Activated T-helper 2 cell treated with anti-CD3 and anti-CD28 coated beads, Interferon-gamma antibody, Interleukin-2, Interleukin-4, amounts not matched to agents 10 μg/mL and 5 μg/mL and 100 μg/mL, durations not matched to agents 14 hours and 24 hours and 36 hours (primary cell): ENCODE measurements around the gene BLM. TPM values are rescaled to one million over a fixed set of nuclear protein-coding genes. Genes with fewer than 3 reads are reported as not detected.
A peak's percentile ranks its signal among the peaks of the same experiment; 100 is the strongest.
"Not testable (repeated sequence)": the region's sequence is repeated elsewhere in the genome, so short reads cannot be mapped to it uniquely, and the experiment has no call there.

ENCODE experiments used
- DNase-seq: peaks from one replicate; pipeline ENCODE4 v3.0.0; 2021; ENCODE audit warnings: low spot score
- H3K27ac Mint-ChIP-seq: one replicate; pipeline ENCODE4 v1.8.0; 2021; ENCODE audit warnings: mixed read lengths
- H3K27me3 Mint-ChIP-seq: one replicate; pipeline ENCODE4 v1.8.0; 2021; ENCODE audit warnings: low read depth, mixed read lengths
- H3K36me3 Mint-ChIP-seq: one replicate; pipeline ENCODE4 v1.8.0; 2021; ENCODE audit warnings: low read depth, mixed read lengths
- H3K4me1 Mint-ChIP-seq: one replicate; pipeline ENCODE4 v1.8.0; 2021; ENCODE audit warnings: low read depth, mixed read lengths
- H3K4me3 Mint-ChIP-seq: one replicate; pipeline ENCODE4 v1.8.0; 2021; ENCODE audit warnings: low read depth, mild to moderate bottlenecking, moderate library complexity, mixed read lengths
- H3K9me3 Mint-ChIP-seq: one replicate; pipeline ENCODE4 v1.8.0; 2021; ENCODE audit warnings: mixed read lengths
- intact Hi-C: fragments of 100-400 bp; cut with micrococcal nuclease; formaldehyde crosslinking; loops from one replicate; pipeline ENCODE4 v1.15.1; 2023
- total RNA-seq: library from RNA; stranded (reverse); gene quantifications from 2 replicates; pipeline ENCODE4 v1.2.3, GENCODE V29; 2022

The BLM gene
- 58.9 and 65.3 TPM in 2 replicates for total RNA-seq

- H3K27ac Mint-ChIP-seq = peak within 1 kb of the TSS; percentile 91
- intact Hi-C loops = loop anchor here (2.0 kb wide), 2 partner anchors 56 to 168 kb away; partner anchors contain the start of gene FES
- H3K27me3 Mint-ChIP-seq = no peaks in the 10 kb centered on the region
- H3K9me3 Mint-ChIP-seq = no peaks in the 10 kb centered on the region
- H3K4me3 Mint-ChIP-seq = peak within 1 kb of the TSS; percentile 87
- DNase-seq = peak; percentile 96
- H3K36me3 Mint-ChIP-seq = peaks cover 31% of the 10 kb centered on the region
- H3K4me1 Mint-ChIP-seq = peaks cover 21% of the 10 kb centered on the region
Observed at GRCh38 chr15:90716976-90717821, at the start of gene BLM. BLM (plus strand) TSS chr15:90717346; CDS start chr15:90747393, 30,047 bp downstream.

GRCh38 chr15:90667755-90668345, 49.3 kb upstream of the BLM start:
- peaks cover 32% of the 10 kb centered on the region for H3K4me1 Mint-ChIP-seq
- DNase-seq, H3K27me3 Mint-ChIP-seq, H3K4me3 Mint-ChIP-seq, H3K9me3 Mint-ChIP-seq, H3K27ac Mint-ChIP-seq, intact Hi-C loops: not testable (repeated sequence)
- peaks cover 27% of the 10 kb centered on the region for H3K36me3 Mint-ChIP-seq

- intact Hi-C loops, DNase-seq, H3K27me3 Mint-ChIP-seq, H3K4me3 Mint-ChIP-seq, H3K36me3 Mint-ChIP-seq, H3K9me3 Mint-ChIP-seq, H3K27ac Mint-ChIP-seq: not testable (repeated sequence)
- peaks cover 22% of the 10 kb centered on the region for H3K4me1 Mint-ChIP-seq
Observed at GRCh38 chr15:90670631-90671030, 46.5 kb upstream of the BLM start.

- no peak for DNase-seq
- no peaks in the 10 kb centered on the region for H3K27me3 Mint-ChIP-seq
- no peaks in the 10 kb centered on the region for H3K9me3 Mint-ChIP-seq
- H3K4me1 Mint-ChIP-seq = peaks cover 17% of the 10 kb centered on the region
- no peak overlapping the region for H3K4me3 Mint-ChIP-seq
- H3K36me3 Mint-ChIP-seq = peaks cover 10% of the 10 kb centered on the region
- no peak overlapping the region for H3K27ac Mint-ChIP-seq
- intact Hi-C loops = no loop called here
Observed at GRCh38 chr15:90671216-90671615, 45.9 kb upstream of the BLM start.

GRCh38 chr15:90673357-90673756, 43.8 kb upstream of the BLM start:
- H3K9me3 Mint-ChIP-seq, H3K36me3 Mint-ChIP-seq, H3K27me3 Mint-ChIP-seq, H3K27ac Mint-ChIP-seq, H3K4me3 Mint-ChIP-seq, intact Hi-C loops, DNase-seq: not testable (repeated sequence)
- H3K4me1 Mint-ChIP-seq = peaks cover 20% of the 10 kb centered on the region

GRCh38 chr15:90674476-90674875, 42.7 kb upstream of the BLM start:
- H3K9me3 Mint-ChIP-seq = peaks cover 4% of the 10 kb centered on the region
- H3K4me3 Mint-ChIP-seq = no peak overlapping the region
- peaks cover 7% of the 10 kb centered on the region for H3K36me3 Mint-ChIP-seq
- DNase-seq = no peak
- intact Hi-C loops = no loop called here
- no peaks in the 10 kb centered on the region for H3K27me3 Mint-ChIP-seq
- H3K4me1 Mint-ChIP-seq = peaks cover 27% of the 10 kb centered on the region
- no peak overlapping the region for H3K27ac Mint-ChIP-seq

GRCh38 chr15:90675464-90675863, 41.7 kb upstream of the BLM start:
- intact Hi-C loops = no loop called here
- H3K27me3 Mint-ChIP-seq = no peaks in the 10 kb centered on the region
- H3K9me3 Mint-ChIP-seq = peaks cover 4% of the 10 kb centered on the region
- H3K36me3 Mint-ChIP-seq = peaks cover 4% of the 10 kb centered on the region
- DNase-seq = no peak
- H3K4me3 Mint-ChIP-seq = no peak overlapping the region
- peaks cover 34% of the 10 kb centered on the region for H3K4me1 Mint-ChIP-seq
- H3K27ac Mint-ChIP-seq = no peak overlapping the region

GRCh38 chr15:90677807-90678790, 39.0 kb upstream of the BLM start:
- Mint-ChIP-seq H3K4me1 (peaks cover 45% of the 10 kb centered on the region), H3K9me3 (peaks cover 4% of the 10 kb centered on the region), H3K27me3 (no peaks in the 10 kb centered on the region), H3K4me3 (no peak overlapping the region), H3K27ac (peak overlapping the region; percentile 90), H3K36me3 (peaks cover 4% of the 10 kb centered on the region)
- no peak for DNase-seq
- intact Hi-C loops = loop anchor here (1.0 kb wide), 3 partner anchors 8 to 30 kb away; no protein-coding TSS in a partner anchor

GRCh38 chr15:90679959-90680358, 37.2 kb upstream of the BLM start:
- Mint-ChIP-seq H3K36me3 (peaks cover 4% of the 10 kb centered on the region), H3K4me3 (no peak overlapping the region), H3K27ac (peak overlapping the region; percentile 79), H3K4me1 (peaks cover 51% of the 10 kb centered on the region), H3K27me3 (no peaks in the 10 kb centered on the region), H3K9me3 (peaks cover 4% of the 10 kb centered on the region)
- DNase-seq = no peak
- intact Hi-C loops = loop anchor here (1.0 kb wide), 1 partner anchor 12 kb away; no protein-coding TSS in a partner anchor

GRCh38 chr15:90680371-90680935, 36.7 kb upstream of the BLM start:
- peak overlapping the region; percentile 79 for H3K27ac Mint-ChIP-seq
- H3K9me3 Mint-ChIP-seq = peaks cover 4% of the 10 kb centered on the region
- peaks cover 4% of the 10 kb centered on the region for H3K36me3 Mint-ChIP-seq
- intact Hi-C loops = loop anchor here (1.0 kb wide), 1 partner anchor 12 kb away; no protein-coding TSS in a partner anchor
- H3K4me3 Mint-ChIP-seq = no peak overlapping the region
- DNase-seq = no peak
- no peaks in the 10 kb centered on the region for H3K27me3 Mint-ChIP-seq
- peaks cover 52% of the 10 kb centered on the region for H3K4me1 Mint-ChIP-seq

GRCh38 chr15:90681056-90681455, 36.1 kb upstream of the BLM start:
- H3K27me3 Mint-ChIP-seq = no peaks in the 10 kb centered on the region
- H3K27ac Mint-ChIP-seq = peak overlapping the region; percentile 79
- H3K36me3 Mint-ChIP-seq = peaks cover 4% of the 10 kb centered on the region
- H3K4me1 Mint-ChIP-seq = peaks cover 55% of the 10 kb centered on the region
- DNase-seq = no peak
- H3K9me3 Mint-ChIP-seq = peaks cover 4% of the 10 kb centered on the region
- intact Hi-C loops = no loop called here
- H3K4me3 Mint-ChIP-seq = no peak overlapping the region

- intact Hi-C loops = no loop called here
- Mint-ChIP-seq H3K36me3 (peaks cover 4% of the 10 kb centered on the region), H3K4me3 (no peak overlapping the region), H3K9me3 (peaks cover 4% of the 10 kb centered on the region), H3K27ac (no peak overlapping the region), H3K4me1 (peaks cover 60% of the 10 kb centered on the region), H3K27me3 (no peaks in the 10 kb centered on the region)
- DNase-seq = no peak
Observed at GRCh38 chr15:90681480-90681879, 35.7 kb upstream of the BLM start.
